Measurements from ENCODE around the gene RYR3. TPM values are rescaled to one million over a fixed set of nuclear protein-coding genes. Genes with fewer than 3 reads are reported as not detected.

The RYR3 gene
- total RNA-seq, 2 donors from 2014 or later = 9.9 to 40.1 TPM

DNA sequence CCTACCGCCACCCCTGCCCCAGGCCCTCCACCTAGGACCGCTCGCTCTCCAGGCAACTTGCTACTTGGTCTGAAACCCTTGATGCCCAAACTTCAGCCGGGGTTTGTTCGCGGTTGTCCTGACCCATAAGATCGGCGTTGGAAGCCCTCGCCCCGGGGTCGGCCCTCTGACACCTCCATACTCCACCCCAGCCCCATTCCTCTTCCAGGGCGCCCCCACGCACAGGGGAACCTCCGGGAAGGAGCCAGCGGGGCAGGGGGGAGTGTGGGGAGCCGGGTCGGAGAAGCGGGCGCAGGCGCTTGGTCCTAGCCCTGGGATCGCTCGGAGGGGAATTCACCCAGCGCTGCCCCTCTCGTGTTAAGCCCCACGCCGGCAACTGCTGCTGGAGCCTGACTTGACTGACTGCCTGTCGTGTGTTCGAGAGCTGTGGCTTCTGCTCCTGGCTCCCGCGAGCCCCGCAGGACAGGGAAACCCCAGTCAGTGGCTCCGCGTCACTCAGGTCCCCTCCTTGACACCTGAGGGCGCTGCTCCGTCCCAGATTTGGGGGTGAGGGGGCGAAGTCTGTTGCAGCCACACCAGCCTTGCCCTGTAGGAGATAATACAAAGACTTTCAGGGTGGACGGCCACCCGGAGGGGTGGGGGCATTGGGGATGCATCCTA, 675 bp downstream of the RYR3 start:
- Histone ChIP-seq H3K4me1 (ENCODE audit: control insufficient read depth in 1 of 2, low read depth in 2 of 2) (peaks cover 0 to 16% of the 10 kb centered on the region in 2 donors), H3K9me3 (no peaks in the 10 kb centered on the region), H3K27ac (peak overlapping the region; percentile 58 to 59), H3K36me3 (no peaks in the 10 kb centered on the region), H3K27me3 (replicated peaks; ENCODE audit: insufficient read depth) (no peaks in the 10 kb centered on the region), H3K4me3 (peak overlapping the region; percentile 78)
- DNase-seq (ENCODE audit: low spot score) = no peak
- TF ChIP-seq, protein P1, sequence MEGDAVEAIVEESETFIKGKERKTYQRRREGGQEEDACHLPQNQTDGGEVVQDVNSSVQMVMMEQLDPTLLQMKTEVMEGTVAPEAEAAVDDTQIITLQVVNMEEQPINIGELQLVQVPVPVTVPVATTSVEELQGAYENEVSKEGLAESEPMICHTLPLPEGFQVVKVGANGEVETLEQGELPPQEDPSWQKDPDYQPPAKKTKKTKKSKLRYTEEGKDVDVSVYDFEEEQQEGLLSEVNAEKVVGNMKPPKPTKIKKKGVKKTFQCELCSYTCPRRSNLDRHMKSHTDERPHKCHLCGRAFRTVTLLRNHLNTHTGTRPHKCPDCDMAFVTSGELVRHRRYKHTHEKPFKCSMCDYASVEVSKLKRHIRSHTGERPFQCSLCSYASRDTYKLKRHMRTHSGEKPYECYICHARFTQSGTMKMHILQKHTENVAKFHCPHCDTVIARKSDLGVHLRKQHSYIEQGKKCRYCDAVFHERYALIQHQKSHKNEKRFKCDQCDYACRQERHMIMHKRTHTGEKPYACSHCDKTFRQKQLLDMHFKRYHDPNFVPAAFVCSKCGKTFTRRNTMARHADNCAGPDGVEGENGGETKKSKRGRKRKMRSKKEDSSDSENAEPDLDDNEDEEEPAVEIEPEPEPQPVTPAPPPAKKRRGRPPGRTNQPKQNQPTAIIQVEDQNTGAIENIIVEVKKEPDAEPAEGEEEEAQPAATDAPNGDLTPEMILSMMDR (IDR thresholded peaks at IDR 0.05) = no peak
- ATAC-seq (ENCODE audit: insufficient number of reproducible peaks, low FRiP score, low read depth) = no peak

DNA sequence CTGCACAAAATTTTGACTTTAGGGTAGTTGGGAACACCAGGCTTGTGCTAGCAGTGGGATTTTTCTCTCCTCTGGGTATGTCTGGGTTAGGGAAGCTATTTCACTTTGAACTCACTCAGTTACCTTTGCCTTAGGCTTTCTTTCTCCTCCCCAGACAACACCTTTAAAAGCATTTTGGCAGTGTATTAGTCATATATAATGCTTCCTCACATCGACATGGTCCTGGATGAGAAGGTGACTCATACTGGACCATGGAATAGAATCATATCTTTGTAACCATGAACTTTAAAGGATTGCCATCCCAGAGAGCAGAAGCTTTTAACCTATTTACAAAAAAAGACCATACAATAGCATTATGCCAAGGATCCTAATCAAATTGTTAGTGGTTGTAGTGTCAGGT, 2.7 kb downstream of the RYR3 start:
- H3K27ac ChIP-seq = no peak overlapping the region
- peaks cover 0 to 16% of the 10 kb centered on the region in 2 donors for H3K4me1 ChIP-seq (ENCODE audit: control insufficient read depth in 1 of 2, low read depth in 2 of 2)
- no peaks in the 10 kb centered on the region for H3K36me3 ChIP-seq
- DNase-seq (ENCODE audit: low spot score) (no peak), ATAC-seq (ENCODE audit: insufficient number of reproducible peaks, low FRiP score, low read depth) (no peak)
- no peaks in the 10 kb centered on the region for H3K9me3 ChIP-seq
- no peak overlapping the region for H3K4me3 ChIP-seq
- no peaks in the 10 kb centered on the region for H3K27me3 ChIP-seq (replicated peaks; ENCODE audit: insufficient read depth)
- TF ChIP-seq, protein P1 (IDR thresholded peaks at IDR 0.05) = no peak

DNA sequence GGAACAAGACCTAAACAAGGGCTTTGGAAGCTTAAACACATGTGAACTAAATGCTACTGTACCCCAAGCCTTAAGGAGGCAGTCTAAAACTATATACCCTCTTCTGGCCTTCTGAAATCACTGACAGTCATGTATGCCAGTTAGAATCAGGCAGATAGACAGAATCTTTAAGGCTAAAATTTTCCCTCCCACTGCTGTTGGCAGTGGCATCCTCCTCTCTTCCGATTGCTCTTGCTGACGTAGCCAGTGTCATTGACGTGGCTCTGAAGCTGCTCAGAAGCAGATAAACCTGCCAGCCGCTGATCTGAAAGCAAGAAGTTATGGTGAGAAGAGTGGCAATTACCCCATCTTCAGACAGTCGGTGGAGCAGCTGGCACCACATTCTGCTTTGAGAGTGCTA, 3.3 kb downstream of the RYR3 start:
- TF ChIP-seq, protein P1 (IDR thresholded peaks at IDR 0.05) = no peak
- Histone ChIP-seq H3K9me3 (no peaks in the 10 kb centered on the region), H3K27ac (no peak overlapping the region), H3K4me1 (ENCODE audit: control insufficient read depth in 1 of 2, low read depth in 2 of 2) (peaks cover 0 to 12% of the 10 kb centered on the region in 2 donors), H3K36me3 (no peaks in the 10 kb centered on the region), H3K4me3 (no peak overlapping the region), H3K27me3 (replicated peaks; ENCODE audit: insufficient read depth) (no peaks in the 10 kb centered on the region)
- DNase-seq (ENCODE audit: low spot score) (no peak), ATAC-seq (ENCODE audit: insufficient number of reproducible peaks, low FRiP score, low read depth) (no peak)

DNA sequence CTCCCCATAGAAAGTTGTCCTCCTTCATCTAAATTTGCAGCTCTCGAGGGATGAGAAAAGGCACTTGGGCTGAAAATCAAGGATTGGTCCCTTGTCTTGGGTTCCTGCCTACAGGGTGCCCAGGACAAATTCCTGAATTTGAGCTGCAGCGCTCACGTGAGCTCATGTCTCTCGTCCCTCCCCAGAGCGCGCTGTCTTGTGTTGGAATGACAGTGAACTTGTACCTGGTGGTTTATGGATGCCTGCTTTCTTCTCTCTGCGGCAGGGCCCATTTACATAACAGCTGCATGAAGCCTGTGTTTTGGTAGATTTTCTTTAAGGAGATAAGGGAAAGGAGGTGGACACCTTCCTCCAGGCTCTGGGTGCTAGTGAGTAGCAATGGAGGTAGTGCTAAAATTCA, 4.3 kb downstream of the RYR3 start:
- no peak overlapping the region for H3K27ac ChIP-seq
- no peaks in the 10 kb centered on the region for H3K36me3 ChIP-seq
- no peak for DNase-seq (ENCODE audit: low spot score)
- TF ChIP-seq, protein P1 (IDR thresholded peaks at IDR 0.05) = no peak
- H3K4me1 ChIP-seq (ENCODE audit: control insufficient read depth in 1 of 2, low read depth in 2 of 2) = peaks cover 0 to 7% of the 10 kb centered on the region in 2 donors
- no peaks in the 10 kb centered on the region for H3K9me3 ChIP-seq
- H3K27me3 ChIP-seq (replicated peaks; ENCODE audit: insufficient read depth) = no peaks in the 10 kb centered on the region
- H3K4me3 ChIP-seq = no peak overlapping the region
- no peak for ATAC-seq (ENCODE audit: insufficient number of reproducible peaks, low FRiP score, low read depth)

DNA sequence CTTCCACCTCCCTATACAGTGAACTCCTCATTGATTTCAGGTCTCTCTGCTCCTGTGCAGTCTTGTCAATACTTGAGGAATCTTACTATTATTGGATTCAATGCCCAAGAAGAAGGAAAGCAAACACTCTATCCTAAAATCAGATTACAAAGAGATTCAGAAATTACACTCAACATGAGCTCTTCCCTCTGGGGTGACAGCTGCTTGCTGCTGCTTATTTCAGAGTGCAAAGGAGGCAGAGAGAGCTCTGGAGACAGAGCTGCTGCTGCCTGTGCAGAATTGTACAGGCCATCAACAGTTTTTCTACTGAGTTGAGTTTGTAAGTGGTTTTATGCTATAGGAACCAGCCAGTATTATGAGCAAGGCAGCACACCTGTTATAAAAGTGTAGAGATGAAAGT, 7.1 kb downstream of the RYR3 start:
- Histone ChIP-seq H3K4me3 (no peak overlapping the region), H3K9me3 (no peaks in the 10 kb centered on the region), H3K27ac (no peak overlapping the region), H3K36me3 (no peaks in the 10 kb centered on the region), H3K4me1 (ENCODE audit: control insufficient read depth in 1 of 2, low read depth in 2 of 2) (no peaks in the 10 kb centered on the region), H3K27me3 (replicated peaks; ENCODE audit: insufficient read depth) (no peaks in the 10 kb centered on the region)
- TF ChIP-seq, protein P1 (IDR thresholded peaks at IDR 0.05) = no peak
- ATAC-seq (ENCODE audit: insufficient number of reproducible peaks, low FRiP score, low read depth) (no peak), DNase-seq (ENCODE audit: low spot score) (no peak)

Data from thoracic aorta (tissue), 2 donors.